ENCODE measurements around the gene GIMD1. TPM values are rescaled to one million over a fixed set of nuclear protein-coding genes. Genes with fewer than 3 reads are reported as not detected.

The GIMD1 gene
- polyA plus RNA-seq, 1 of the 3 experiments (the other 2 are of a cell fraction), result not detected

DNA sequence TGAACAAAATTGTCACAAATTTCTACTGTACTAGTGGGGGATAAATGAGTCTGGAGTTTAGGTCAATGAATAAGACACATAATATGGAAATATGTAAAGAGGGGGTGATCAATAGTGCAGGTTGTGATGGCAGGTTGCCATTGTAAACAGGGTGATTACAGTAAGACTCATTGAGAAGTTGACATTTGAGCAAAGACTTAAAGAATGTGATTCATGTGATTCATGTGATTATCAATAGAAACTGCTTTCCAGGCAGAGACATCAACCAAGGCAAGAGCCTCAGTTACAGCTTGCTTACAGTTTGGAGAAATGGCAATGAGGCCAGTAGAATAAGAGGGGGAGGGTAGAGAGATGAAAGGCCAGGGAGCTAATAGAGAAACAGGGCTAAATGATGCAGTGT is 45.8 kb upstream of the GIMD1 start (continued):
- TF ChIP-seq, protein P1, sequence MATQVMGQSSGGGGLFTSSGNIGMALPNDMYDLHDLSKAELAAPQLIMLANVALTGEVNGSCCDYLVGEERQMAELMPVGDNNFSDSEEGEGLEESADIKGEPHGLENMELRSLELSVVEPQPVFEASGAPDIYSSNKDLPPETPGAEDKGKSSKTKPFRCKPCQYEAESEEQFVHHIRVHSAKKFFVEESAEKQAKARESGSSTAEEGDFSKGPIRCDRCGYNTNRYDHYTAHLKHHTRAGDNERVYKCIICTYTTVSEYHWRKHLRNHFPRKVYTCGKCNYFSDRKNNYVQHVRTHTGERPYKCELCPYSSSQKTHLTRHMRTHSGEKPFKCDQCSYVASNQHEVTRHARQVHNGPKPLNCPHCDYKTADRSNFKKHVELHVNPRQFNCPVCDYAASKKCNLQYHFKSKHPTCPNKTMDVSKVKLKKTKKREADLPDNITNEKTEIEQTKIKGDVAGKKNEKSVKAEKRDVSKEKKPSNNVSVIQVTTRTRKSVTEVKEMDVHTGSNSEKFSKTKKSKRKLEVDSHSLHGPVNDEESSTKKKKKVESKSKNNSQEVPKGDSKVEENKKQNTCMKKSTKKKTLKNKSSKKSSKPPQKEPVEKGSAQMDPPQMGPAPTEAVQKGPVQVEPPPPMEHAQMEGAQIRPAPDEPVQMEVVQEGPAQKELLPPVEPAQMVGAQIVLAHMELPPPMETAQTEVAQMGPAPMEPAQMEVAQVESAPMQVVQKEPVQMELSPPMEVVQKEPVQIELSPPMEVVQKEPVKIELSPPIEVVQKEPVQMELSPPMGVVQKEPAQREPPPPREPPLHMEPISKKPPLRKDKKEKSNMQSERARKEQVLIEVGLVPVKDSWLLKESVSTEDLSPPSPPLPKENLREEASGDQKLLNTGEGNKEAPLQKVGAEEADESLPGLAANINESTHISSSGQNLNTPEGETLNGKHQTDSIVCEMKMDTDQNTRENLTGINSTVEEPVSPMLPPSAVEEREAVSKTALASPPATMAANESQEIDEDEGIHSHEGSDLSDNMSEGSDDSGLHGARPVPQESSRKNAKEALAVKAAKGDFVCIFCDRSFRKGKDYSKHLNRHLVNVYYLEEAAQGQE (IDR thresholded peaks at IDR 0.05; ENCODE audit: low read depth, low read length), result no peak
- TF ChIP-seq IRF3 (IDR thresholded peaks at IDR 0.05; ENCODE audit: low read depth, low read length) (no peak), GATA2 (CRISPR knock-in tag; IDR thresholded peaks at IDR 0.05) (no peak), JUND (IDR thresholded peaks at IDR 0.05) (no peak)

GRCh38 chr4:106409901-106410889 is 41.6 kb upstream of the GIMD1 start:
- Histone ChIP-seq H3K79me2 (ENCODE audit: insufficient read depth) (no peaks in the 10 kb centered on the region), H3K36me3 (replicated peaks in 1 of 2; ENCODE audit: control insufficient read depth in 1 of 2, insufficient read depth in 2 of 2, low read length in 1 of 2) (no peaks in the 10 kb centered on the region), H3F3A (replicated peaks; ENCODE audit: insufficient read depth) (peaks cover 14% of the 10 kb centered on the region), H3K4me2 (peak overlapping the region; percentile 66), H3K4me3 (ENCODE audit: low read depth in 2 of 2, low read length in 1 of 2) (peak overlapping the region in 1 of 2 experiments; percentile 51; a peak in 3 of 4 replicates), H3K27me3 (ENCODE audit: insufficient read depth) (no peaks in the 10 kb centered on the region), H2AFZ (ENCODE audit: low read depth) (peak overlapping the region; percentile 74), H3K4me1 (ENCODE audit: control insufficient read depth in 1 of 2, insufficient read depth in 2 of 2, low read depth in 1 of 2, low read length in 1 of 2) (peaks cover 0 to 2% of the 10 kb centered on the region in 2 experiments; a peak in 1 of 4 replicates), H3K9me2 (no peaks in the 10 kb centered on the region), H3K9me3 (no peaks in the 10 kb centered on the region), H3K27ac (ENCODE audit: low read depth in 2 of 2, low read length in 1 of 2) (peak overlapping the region; percentile 16 to 72; a peak in 3 of 4 replicates), H4K20me1 (ENCODE audit: insufficient read depth) (no peaks in the 10 kb centered on the region), H3K9ac (peak overlapping the region; percentile 47)
- ChIA-PET CTCF (no interaction called here), POLR2A (no interaction called here)
- DNase-seq, result no peak
- 45% methylated on average over 15 of the region's 15 CpGs for WGBS (ENCODE audit: low lambda C conversion rate)
- TF ChIP-seq RFX5 (IDR thresholded peaks at IDR 0.05; ENCODE audit: low read length) (no peak), SIN3A (IDR thresholded peaks at IDR 0.05; ENCODE audit: borderline replicate concordance, low read depth, low read length) (no peak), ELF1 (IDR thresholded peaks at IDR 0.05) (no peak), JUND (IDR thresholded peaks at IDR 0.05) (peak; percentile 74), FOSL2 (IDR thresholded peaks at IDR 0.05; ENCODE audit: borderline replicate concordance, low read depth) (peak; percentile 54; the same call in 1 of the 2 replicates), GABPA (IDR thresholded peaks at IDR 0.05; ENCODE audit: low read depth) (no peak), RXRA (IDR thresholded peaks at IDR 0.05; ENCODE audit: borderline replicate concordance, low read depth) (no peak), PBX3 (IDR thresholded peaks at IDR 0.05) (peak; percentile 70), NRF1 (IDR thresholded peaks at IDR 0.05; ENCODE audit: low read depth, low read length) (no peak), NFIC (IDR thresholded peaks at IDR 0.05; ENCODE audit: borderline replicate concordance) (peak; percentile 56; the same call in 1 of the 2 replicates), SMC3 (IDR thresholded peaks at IDR 0.05; ENCODE audit: low read depth, low read length) (no peak), IRF3 (IDR thresholded peaks at IDR 0.05; ENCODE audit: low read depth, low read length) (no peak), CHD2 (IDR thresholded peaks at IDR 0.05; ENCODE audit: low read length, partially characterized antibody) (no peak), MXI1 (IDR thresholded peaks at IDR 0.05; ENCODE audit: low read depth, low read length) (no peak), RCOR1 (IDR thresholded peaks at IDR 0.05; ENCODE audit: low read length) (no peak)
- TF ChIP-seq, protein P2, sequence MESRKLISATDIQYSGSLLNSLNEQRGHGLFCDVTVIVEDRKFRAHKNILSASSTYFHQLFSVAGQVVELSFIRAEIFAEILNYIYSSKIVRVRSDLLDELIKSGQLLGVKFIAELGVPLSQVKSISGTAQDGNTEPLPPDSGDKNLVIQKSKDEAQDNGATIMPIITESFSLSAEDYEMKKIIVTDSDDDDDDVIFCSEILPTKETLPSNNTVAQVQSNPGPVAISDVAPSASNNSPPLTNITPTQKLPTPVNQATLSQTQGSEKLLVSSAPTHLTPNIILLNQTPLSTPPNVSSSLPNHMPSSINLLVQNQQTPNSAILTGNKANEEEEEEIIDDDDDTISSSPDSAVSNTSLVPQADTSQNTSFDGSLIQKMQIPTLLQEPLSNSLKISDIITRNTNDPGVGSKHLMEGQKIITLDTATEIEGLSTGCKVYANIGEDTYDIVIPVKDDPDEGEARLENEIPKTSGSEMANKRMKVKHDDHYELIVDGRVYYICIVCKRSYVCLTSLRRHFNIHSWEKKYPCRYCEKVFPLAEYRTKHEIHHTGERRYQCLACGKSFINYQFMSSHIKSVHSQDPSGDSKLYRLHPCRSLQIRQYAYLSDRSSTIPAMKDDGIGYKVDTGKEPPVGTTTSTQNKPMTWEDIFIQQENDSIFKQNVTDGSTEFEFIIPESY (IDR thresholded peaks at IDR 0.05; ENCODE audit: borderline replicate concordance, low read depth), result no peak
- TF ChIP-seq, protein P3, sequence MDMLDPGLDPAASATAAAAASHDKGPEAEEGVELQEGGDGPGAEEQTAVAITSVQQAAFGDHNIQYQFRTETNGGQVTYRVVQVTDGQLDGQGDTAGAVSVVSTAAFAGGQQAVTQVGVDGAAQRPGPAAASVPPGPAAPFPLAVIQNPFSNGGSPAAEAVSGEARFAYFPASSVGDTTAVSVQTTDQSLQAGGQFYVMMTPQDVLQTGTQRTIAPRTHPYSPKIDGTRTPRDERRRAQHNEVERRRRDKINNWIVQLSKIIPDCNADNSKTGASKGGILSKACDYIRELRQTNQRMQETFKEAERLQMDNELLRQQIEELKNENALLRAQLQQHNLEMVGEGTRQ (IDR thresholded peaks at IDR 0.05; ENCODE audit: borderline replicate concordance, low read depth, low read length), result no peak

Data from SK-N-SH (cell line).